T-helper 17 cell (primary cell): ENCODE data around the gene LKAAEAR1. TPM values are rescaled to one million over a fixed set of nuclear protein-coding genes. Genes with fewer than 3 reads are reported as not detected.

Source experiments
- ATAC-seq: fragments of 150-1000 bp; cut with Tn5 transposase; 2 replicates; pipeline ENCODE4 v1.10.0; 2021; ENCODE audit warnings: mild to moderate bottlenecking, moderate library complexity
- DNase-seq, 3 donors: peaks; one replicate each; pipeline versions ENCODE4 v3.0.0 to v3.0.0-alpha.2; 2020 to 2021
- H3K9me3 ChIP-seq: one replicate; pipeline ENCODE4 v1.7.0; 2013; ENCODE audit warnings: low read length, mild to moderate bottlenecking; ENCODE audit not compliant: control insufficient read depth, poor library complexity, severe bottlenecking
- H3K27ac Mint-ChIP-seq: one replicate; pipeline ENCODE4 v1.8.0; 2022; ENCODE audit warnings: mild to moderate bottlenecking, moderate library complexity, mixed read lengths
- H3K27me3 Mint-ChIP-seq: one replicate; pipeline ENCODE4 v1.8.0; 2022; ENCODE audit warnings: mixed read lengths
- H3K36me3 Mint-ChIP-seq: one replicate; pipeline ENCODE4 v1.8.0; 2022; ENCODE audit warnings: low read depth, mixed read lengths
- H3K4me1 Mint-ChIP-seq: one replicate; pipeline ENCODE4 v1.8.0; 2022; ENCODE audit warnings: mild to moderate bottlenecking, mixed read lengths
- H3K4me3 Mint-ChIP-seq: one replicate; pipeline ENCODE4 v1.8.0; 2022; ENCODE audit warnings: mild to moderate bottlenecking, moderate library complexity, mixed read lengths
- total RNA-seq, 4 donors: library from RNA in 2 of 4; stranded (reverse) in 2 of 4; gene quantifications; one replicate each; pipeline ENCODE4 v1.2.3 and lab custom pipeline; 2022 to 2026

LKAAEAR1 gene
- total RNA-seq, 2 donors from 2014 or later, result not detected

- H3K9me3 ChIP-seq, result no peaks in the 10 kb centered on the region
- no peak for ATAC-seq
- H3K27me3 Mint-ChIP-seq, result no peaks in the 10 kb centered on the region
- peak overlapping the region; percentile 75 for H3K27ac Mint-ChIP-seq
- peak overlapping the region; percentile 92 for H3K4me3 Mint-ChIP-seq
- no peak for DNase-seq
- H3K36me3 Mint-ChIP-seq, result peaks cover 2% of the 10 kb centered on the region
- peaks cover 24% of the 10 kb centered on the region for H3K4me1 Mint-ChIP-seq
Measured at GRCh38 chr20:64084685-64085152, 521 bp upstream of the LKAAEAR1 start.

GRCh38 chr20:64083378-64083803 lies 807 bp downstream of the LKAAEAR1 start:
- H3K27me3 Mint-ChIP-seq, result no peaks in the 10 kb centered on the region
- H3K4me1 Mint-ChIP-seq, result peaks cover 27% of the 10 kb centered on the region
- H3K27ac Mint-ChIP-seq, result peak overlapping the region; percentile 89
- peak; percentile 43 for ATAC-seq
- DNase-seq, result peak; percentile 59 to 66 (median 63)
- H3K36me3 Mint-ChIP-seq, result peaks cover 2% of the 10 kb centered on the region
- peak overlapping the region; percentile 85 for H3K4me3 Mint-ChIP-seq
- H3K9me3 ChIP-seq, result no peaks in the 10 kb centered on the region

GRCh38 chr20:64082820-64083377 lies 1.3 kb downstream of the LKAAEAR1 start:
- no peaks in the 10 kb centered on the region for H3K9me3 ChIP-seq
- H3K36me3 Mint-ChIP-seq, result no peaks in the 10 kb centered on the region
- no peaks in the 10 kb centered on the region for H3K27me3 Mint-ChIP-seq
- DNase-seq (no peak), ATAC-seq (no peak)
- peak overlapping the region; percentile 89 for H3K27ac Mint-ChIP-seq
- H3K4me3 Mint-ChIP-seq, result peak overlapping the region; percentile 85
- H3K4me1 Mint-ChIP-seq, result peaks cover 29% of the 10 kb centered on the region

- Mint-ChIP-seq H3K27me3 (no peaks in the 10 kb centered on the region), H3K36me3 (no peaks in the 10 kb centered on the region), H3K4me1 (peaks cover 33% of the 10 kb centered on the region), H3K27ac (peak overlapping the region; percentile 89), H3K4me3 (peak overlapping the region; percentile 85)
- ATAC-seq (no peak), DNase-seq (no peak)
- no peaks in the 10 kb centered on the region for H3K9me3 ChIP-seq
Measured at GRCh38 chr20:64082126-64082731, 2.0 kb downstream of the LKAAEAR1 start.

GRCh38 chr20:64081624-64081964 lies 2.6 kb downstream of the LKAAEAR1 start:
- peak overlapping the region; percentile 89 for H3K27ac Mint-ChIP-seq
- no peaks in the 10 kb centered on the region for H3K27me3 Mint-ChIP-seq
- no peaks in the 10 kb centered on the region for H3K9me3 ChIP-seq
- H3K4me3 Mint-ChIP-seq, result peak overlapping the region; percentile 85
- no peaks in the 10 kb centered on the region for H3K36me3 Mint-ChIP-seq
- DNase-seq (no peak), ATAC-seq (no peak)
- H3K4me1 Mint-ChIP-seq, result peaks cover 35% of the 10 kb centered on the region

GRCh38 chr20:64080813-64081623 lies 3.2 kb downstream of the LKAAEAR1 start:
- Mint-ChIP-seq H3K36me3 (no peaks in the 10 kb centered on the region), H3K4me3 (peak overlapping the region; percentile 83)
- DNase-seq, result no peak

GRCh38 chr20:64080013-64080812 lies 4.0 kb downstream of the LKAAEAR1 start, which contains the start of gene OPRL1:
OPRL1 (plus strand) TSS chr20:64080082; CDS start chr20:64092721, 12,639 bp downstream.
- Mint-ChIP-seq H3K4me3 (peak within 1 kb of the TSS; percentile 93), H3K27ac (peak within 1 kb of the TSS; percentile 90), H3K4me1 (peaks cover 40% of the 10 kb centered on the region), H3K27me3 (no peaks in the 10 kb centered on the region), H3K36me3 (peaks cover 3% of the 10 kb centered on the region)
- no peaks in the 10 kb centered on the region for H3K9me3 ChIP-seq
- ATAC-seq, result peak; percentile 73
- DNase-seq, result peak; percentile 59 to 71 (median 60)

More at GRCh38 chr20:64080813-64081623, 3.2 kb downstream of the LKAAEAR1 start:
- Mint-ChIP-seq H3K27ac (peak overlapping the region; percentile 89), H3K4me1 (peaks cover 36% of the 10 kb centered on the region), H3K27me3 (no peaks in the 10 kb centered on the region)
- no peaks in the 10 kb centered on the region for H3K9me3 ChIP-seq
- ATAC-seq, result no peak

- Mint-ChIP-seq H3K27ac (peak within 1 kb of the TSS; percentile 90), H3K4me1 (peaks cover 38% of the 10 kb centered on the region), H3K4me3 (peak within 1 kb of the TSS; percentile 93), H3K36me3 (peaks cover 3% of the 10 kb centered on the region), H3K27me3 (no peaks in the 10 kb centered on the region)
- DNase-seq, result peak; percentile 42 to 72 (median 68)
- H3K9me3 ChIP-seq, result no peaks in the 10 kb centered on the region
- peak; percentile 38 for ATAC-seq
Measured at GRCh38 chr20:64079273-64080012, 4.8 kb downstream of the LKAAEAR1 start, which contains the start of gene RGS19. RGS19 (minus strand) TSS chr20:64079518; CDS start chr20:64076886, 2,632 bp downstream.

GRCh38 chr20:64078934-64079272 lies 5.3 kb downstream of the LKAAEAR1 start:
- Mint-ChIP-seq H3K4me1 (peaks cover 35% of the 10 kb centered on the region), H3K4me3 (peak overlapping the region; percentile 93), H3K36me3 (peaks cover 3% of the 10 kb centered on the region), H3K27ac (peak overlapping the region; percentile 90), H3K27me3 (no peaks in the 10 kb centered on the region)
- no peaks in the 10 kb centered on the region for H3K9me3 ChIP-seq
- no peak for ATAC-seq
- no peak for DNase-seq

- peaks cover 3% of the 10 kb centered on the region for H3K36me3 Mint-ChIP-seq
- H3K9me3 ChIP-seq, result no peaks in the 10 kb centered on the region
- H3K4me1 Mint-ChIP-seq, result peaks cover 32% of the 10 kb centered on the region
- no peaks in the 10 kb centered on the region for H3K27me3 Mint-ChIP-seq
- H3K27ac Mint-ChIP-seq, result peak overlapping the region; percentile 90
- ATAC-seq (peak; percentile 52), DNase-seq (peak; percentile 39 to 56 (median 47))
- H3K4me3 Mint-ChIP-seq, result peak overlapping the region; percentile 93
Measured at GRCh38 chr20:64077876-64078551, 6.2 kb downstream of the LKAAEAR1 start.

- Mint-ChIP-seq H3K27me3 (no peaks in the 10 kb centered on the region), H3K36me3 (peaks cover 3% of the 10 kb centered on the region), H3K4me3 (peak overlapping the region; percentile 93), H3K27ac (peak overlapping the region; percentile 90), H3K4me1 (peaks cover 32% of the 10 kb centered on the region)
- H3K9me3 ChIP-seq, result no peaks in the 10 kb centered on the region
- DNase-seq (no peak), ATAC-seq (no peak)
Measured at GRCh38 chr20:64077541-64077875, 6.7 kb downstream of the LKAAEAR1 start.

GRCh38 chr20:64077094-64077493 lies 7.1 kb downstream of the LKAAEAR1 start:
- no peaks in the 10 kb centered on the region for H3K9me3 ChIP-seq
- Mint-ChIP-seq H3K4me3 (peak overlapping the region; percentile 93), H3K4me1 (peaks cover 30% of the 10 kb centered on the region), H3K27ac (peak overlapping the region; percentile 90), H3K36me3 (peaks cover 3% of the 10 kb centered on the region), H3K27me3 (no peaks in the 10 kb centered on the region)
- ATAC-seq, result no peak
- peak in 1 of 3 donors; percentile 32 for DNase-seq
